CD4-positive, alpha-beta T cell (primary cell): ENCODE data around the gene DDA1. TPM values are rescaled to one million over a fixed set of nuclear protein-coding genes. Genes with fewer than 3 reads are reported as not detected.

Experiments
- ATAC-seq: fragments of 200-7000 bp; cut with Tn5 transposase; one replicate; pipeline ENCODE4 v1.10.0; 2022; ENCODE audit warnings: mild to moderate bottlenecking; ENCODE audit not compliant: poor library complexity
- CTCF ChIA-PET: fragments of 350-600 bp; sonication (Branson Sonifier 250); formaldehyde crosslinking; loops from one replicate; lab custom pipeline; 2021; ENCODE audit warnings: antibody characterized with exemption, inconsistent platforms; lab: Charles Lee
- POLR2A ChIA-PET: fragments of 350-600 bp; sonication (Branson Sonifier 250); formaldehyde crosslinking; loops from one replicate; lab custom pipeline; 2021; ENCODE audit warnings: antibody characterized with exemption, inconsistent platforms; lab: Charles Lee
- DNase-seq, 14 experiments: peaks; one replicate each; pipeline ENCODE4 v3.0.0-alpha.2; 2013 to 2020; ENCODE audit warnings: mixed read lengths in 2 of 14
- H3K27ac ChIP-seq, 2 donors: one replicate each; pipeline versions ENCODE4 v1.5.1 to v1.7.0; 2013; ENCODE audit warnings: low read length in 2 of 2, low read depth in 1 of 2, mild to moderate bottlenecking in 1 of 2
- H3K27me3 ChIP-seq, 2 experiments: 1 replicate in 1 of 2; 2 replicates in 1 of 2; pipeline versions ENCODE4 v1.6.1 to v1.7.0; 2013; ENCODE audit warnings: low read length in 2 of 2, control low read depth in 1 of 2, mild to moderate bottlenecking in 1 of 2, moderate library complexity in 1 of 2; ENCODE audit not compliant: insufficient read depth in 2 of 2, control insufficient read depth in 1 of 2
- H3K36me3 ChIP-seq: one replicate; pipeline ENCODE4 v1.6.1; 2013; ENCODE audit warnings: low read length, control low read depth; ENCODE audit not compliant: insufficient read depth
- H3K4me1 ChIP-seq: one replicate; pipeline ENCODE4 v1.6.1; 2013; ENCODE audit warnings: low read length, control low read depth; ENCODE audit not compliant: insufficient read depth
- H3K4me3 ChIP-seq: one replicate; pipeline ENCODE4 v1.5.1; 2013; ENCODE audit warnings: mild to moderate bottlenecking, low read length, moderate library complexity
- H3K9me3 ChIP-seq, 2 experiments: 1 replicate in 1 of 2; 2 replicates in 1 of 2; pipeline versions ENCODE4 v1.6.1 to v1.7.0; 2013; ENCODE audit warnings: low read length in 2 of 2, mild to moderate bottlenecking in 2 of 2, control low read depth in 1 of 2, moderate library complexity in 1 of 2; ENCODE audit not compliant: control insufficient read depth in 1 of 2, insufficient read depth in 1 of 2
- H3K27ac Mint-ChIP-seq: one replicate; pipeline ENCODE4 v1.8.0; 2020; ENCODE audit warnings: mixed read lengths
- H3K27me3 Mint-ChIP-seq: one replicate; pipeline ENCODE4 v1.8.0; 2021; ENCODE audit warnings: mixed read lengths
- H3K36me3 Mint-ChIP-seq: one replicate; pipeline ENCODE4 v1.8.0; 2021; ENCODE audit warnings: low read depth, mixed read lengths
- H3K4me1 Mint-ChIP-seq: one replicate; pipeline ENCODE4 v1.8.0; 2021; ENCODE audit warnings: low read depth, mixed read lengths
- H3K4me3 Mint-ChIP-seq: one replicate; pipeline ENCODE4 v1.8.0; 2020; ENCODE audit warnings: mild to moderate bottlenecking, mixed read lengths
- H3K9me3 Mint-ChIP-seq: one replicate; pipeline ENCODE4 v1.8.0; 2020; ENCODE audit warnings: mixed read lengths
- intact Hi-C, 2 experiments: fragments of 100-400 bp; cut with DNase I in 1 of 2; cut with micrococcal nuclease in 1 of 2; formaldehyde crosslinking; loops; one replicate each; pipeline versions ENCODE4 v1.15.1 to v1.9.0; 2023 to 2025; cut with DNase I, micrococcal nuclease
- total RNA-seq, 174 experiments: library from RNA in 2 of 174; stranded (reverse) in 2 of 174; gene quantifications; one replicate each; pipeline ENCODE4 v1.2.3 and lab custom pipeline; 2021 to 2026
- TF ChIP-seq, protein P1 (sequence below): fragments of 200-600 bp; IDR thresholded peaks from one replicate; pipeline ENCODE4 v1.8.0; 2022; ENCODE audit warnings: antibody characterized with exemption, mild to moderate bottlenecking

The DDA1 gene
- total RNA-seq, 2 experiments from 2014 or later: 41.4 to 43.4 TPM

DNA sequence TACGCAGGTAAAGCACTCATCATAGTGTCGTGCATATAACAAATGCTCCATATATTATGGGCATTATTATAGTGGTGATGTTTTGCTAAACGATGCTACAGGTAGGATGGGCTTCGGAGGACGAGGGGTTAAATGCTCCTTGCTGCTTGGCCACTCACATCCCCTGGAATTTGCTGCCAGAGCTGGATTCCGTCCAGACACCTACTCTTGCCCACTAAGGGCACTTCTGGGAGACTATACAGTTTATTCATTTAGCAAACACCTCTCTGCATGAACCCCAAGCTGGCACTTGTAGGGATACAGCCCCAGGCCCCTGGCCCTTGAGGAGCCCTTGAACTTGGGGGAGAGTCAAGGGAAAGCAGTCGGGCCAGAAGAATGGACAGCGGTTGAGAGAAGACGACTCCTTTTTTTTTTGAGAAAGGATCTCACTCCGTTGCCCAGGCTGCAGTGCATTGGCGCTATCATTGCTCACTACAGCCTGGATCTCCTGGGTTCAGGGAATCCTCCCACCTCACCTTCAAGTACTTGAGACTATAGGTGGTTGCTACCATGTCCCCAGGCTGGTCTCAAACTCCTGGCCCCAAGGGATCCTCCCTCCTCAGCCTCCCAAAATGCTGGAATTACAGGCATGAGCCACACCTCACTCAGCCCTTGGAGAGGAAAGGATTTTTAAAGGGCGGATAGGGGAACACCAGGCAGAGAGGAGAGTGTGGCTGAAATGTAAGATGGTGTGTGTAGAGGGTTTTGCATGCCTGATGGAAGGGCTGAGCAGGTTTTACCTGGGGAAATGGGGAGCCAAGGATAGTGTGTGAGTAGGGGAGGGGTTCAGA lies 4.8 kb upstream of the DDA1 start:
- H3K4me1 Mint-ChIP-seq: peaks cover 56% of the 10 kb centered on the region
- peak overlapping the region; percentile 96 for H3K4me3 ChIP-seq

DNA sequence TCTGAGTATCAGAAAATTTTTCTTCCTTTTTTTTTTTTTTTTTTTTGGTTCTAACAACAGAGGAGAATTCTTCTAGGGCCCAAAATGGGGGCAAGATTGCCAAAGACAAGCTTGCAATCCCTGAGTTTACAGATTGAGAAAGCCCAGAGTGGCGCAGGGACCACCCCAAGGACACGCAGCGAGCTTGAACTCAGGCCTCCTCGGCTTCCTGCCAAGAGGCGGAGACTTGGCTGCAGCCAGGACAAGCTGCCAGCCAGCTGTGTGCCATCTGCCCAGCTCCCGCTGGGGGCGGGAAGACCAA lies 4.2 kb upstream of the DDA1 start:
- H3K36me3 Mint-ChIP-seq: peaks cover 25% of the 10 kb centered on the region
- H3K4me1 Mint-ChIP-seq: peaks cover 59% of the 10 kb centered on the region
- peak overlapping the region; percentile 94 for H3K4me3 Mint-ChIP-seq
- no peaks in the 10 kb centered on the region for H3K36me3 ChIP-seq
- TF ChIP-seq, protein P1, sequence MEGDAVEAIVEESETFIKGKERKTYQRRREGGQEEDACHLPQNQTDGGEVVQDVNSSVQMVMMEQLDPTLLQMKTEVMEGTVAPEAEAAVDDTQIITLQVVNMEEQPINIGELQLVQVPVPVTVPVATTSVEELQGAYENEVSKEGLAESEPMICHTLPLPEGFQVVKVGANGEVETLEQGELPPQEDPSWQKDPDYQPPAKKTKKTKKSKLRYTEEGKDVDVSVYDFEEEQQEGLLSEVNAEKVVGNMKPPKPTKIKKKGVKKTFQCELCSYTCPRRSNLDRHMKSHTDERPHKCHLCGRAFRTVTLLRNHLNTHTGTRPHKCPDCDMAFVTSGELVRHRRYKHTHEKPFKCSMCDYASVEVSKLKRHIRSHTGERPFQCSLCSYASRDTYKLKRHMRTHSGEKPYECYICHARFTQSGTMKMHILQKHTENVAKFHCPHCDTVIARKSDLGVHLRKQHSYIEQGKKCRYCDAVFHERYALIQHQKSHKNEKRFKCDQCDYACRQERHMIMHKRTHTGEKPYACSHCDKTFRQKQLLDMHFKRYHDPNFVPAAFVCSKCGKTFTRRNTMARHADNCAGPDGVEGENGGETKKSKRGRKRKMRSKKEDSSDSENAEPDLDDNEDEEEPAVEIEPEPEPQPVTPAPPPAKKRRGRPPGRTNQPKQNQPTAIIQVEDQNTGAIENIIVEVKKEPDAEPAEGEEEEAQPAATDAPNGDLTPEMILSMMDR: peak; percentile 68
- no peak overlapping the region for H3K27ac ChIP-seq
- intact Hi-C loops: loop anchor here in 1 of 2 experiments (1.0 to 2.0 kb wide), 3 partner anchors 12 to 78 kb away; partner anchors contain the start of genes GTPBP3 and OCEL1
- CTCF ChIA-PET: interaction anchor here (0.6 to 3.4 kb wide), 12 partner anchors 8 to 101 kb away, joined by 3 to 27 read pairs (median 4); partner anchors contain the start of genes ANO8 and BST2
- DNase-seq (no peak), ATAC-seq (no peak)
- H3K9me3 ChIP-seq: no peaks in the 10 kb centered on the region
- peak overlapping the region; percentile 96 for H3K4me3 ChIP-seq
- no peaks in the 10 kb centered on the region for H3K9me3 Mint-ChIP-seq
- POLR2A ChIA-PET: interaction anchor here (0.9 to 3.0 kb wide), 8 partner anchors 9 to 206 kb away, joined by 3 to 27 read pairs (median 7); partner anchors contain the start of genes ANKLE1, ANO8, MVB12A and PGLS
- no peaks in the 10 kb centered on the region for H3K27me3 ChIP-seq
- no peaks in the 10 kb centered on the region for H3K27me3 Mint-ChIP-seq
- H3K27ac Mint-ChIP-seq: peak overlapping the region; percentile 90
- H3K4me1 ChIP-seq: peaks cover 61% of the 10 kb centered on the region

More for the DNA sequence above, 4.8 kb upstream of the DDA1 start:
- no peaks in the 10 kb centered on the region for H3K9me3 ChIP-seq
- Mint-ChIP-seq H3K9me3 (no peaks in the 10 kb centered on the region), H3K36me3 (peaks cover 24% of the 10 kb centered on the region), H3K27ac (peak overlapping the region; percentile 90), H3K27me3 (no peaks in the 10 kb centered on the region), H3K4me3 (peak overlapping the region; percentile 94)
- TF ChIP-seq, protein P1: no peak
- no peak overlapping the region for H3K27ac ChIP-seq
- ChIA-PET POLR2A (interaction anchor here (0.6 to 3.0 kb wide), 10 partner anchors 8 to 207 kb away, joined by 3 to 27 read pairs (median 6); partner anchors contain the start of genes ANKLE1, ANO8, MVB12A and PGLS), CTCF (interaction anchor here (0.6 to 3.4 kb wide), 14 partner anchors 8 to 101 kb away, joined by 3 to 27 read pairs (median 6); partner anchors contain the start of genes ANO8 and BST2)
- H3K27me3 ChIP-seq: no peaks in the 10 kb centered on the region
- DNase-seq: peak in 1 of 14 experiments; percentile 27
- intact Hi-C loops: loop anchor here in 1 of 2 experiments (1.0 to 2.0 kb wide), 3 partner anchors 11 to 78 kb away; partner anchors contain the start of genes GTPBP3 and OCEL1
- no peak for ATAC-seq
- no peaks in the 10 kb centered on the region for H3K36me3 ChIP-seq
- peaks cover 55% of the 10 kb centered on the region for H3K4me1 ChIP-seq

DNA sequence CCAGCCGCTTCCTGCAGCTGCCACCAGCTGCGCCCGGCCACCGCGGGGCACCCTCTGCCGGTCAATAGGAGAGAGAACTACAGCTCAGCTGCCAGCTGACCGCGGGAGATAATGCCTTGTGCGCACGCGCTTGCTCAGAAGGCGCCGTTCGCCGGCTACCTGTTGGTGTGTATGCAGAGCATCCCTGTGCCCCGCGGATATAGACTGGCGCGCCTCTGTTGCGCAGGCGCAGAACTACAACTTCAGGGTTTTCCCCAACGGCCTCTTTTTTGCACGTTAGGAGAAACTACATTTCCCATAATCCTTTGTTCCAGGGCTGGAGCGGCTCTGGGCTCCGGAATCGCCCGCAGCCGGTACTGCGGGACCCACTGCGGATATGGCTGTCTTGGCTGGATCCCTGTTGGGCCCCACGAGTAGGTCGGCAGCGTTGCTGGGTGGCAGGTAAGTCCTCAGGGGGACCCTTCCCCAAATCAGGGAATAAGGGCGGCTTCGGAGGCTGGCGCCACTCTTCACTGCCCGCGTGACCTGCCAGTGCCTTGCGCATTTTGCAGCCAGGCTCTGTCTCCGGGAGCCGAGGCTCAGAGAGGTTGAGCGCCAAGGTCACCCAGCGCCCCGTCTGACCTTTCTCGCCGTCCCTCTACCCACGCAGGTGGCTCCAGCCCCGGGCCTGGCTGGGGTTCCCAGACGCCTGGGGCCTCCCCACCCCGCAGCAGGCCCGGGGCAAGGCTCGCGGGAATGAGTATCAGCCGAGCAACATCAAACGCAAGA lies 3.7 kb upstream of the DDA1 start, which contains the start of gene MRPL34:
Gene MRPL34 (plus strand): TSS at position 356 of the 768 bp plus-strand sequence. CDS start 21 bp downstream, at position 377.
- H3K27me3 Mint-ChIP-seq: no peaks in the 10 kb centered on the region
- H3K36me3 Mint-ChIP-seq: peaks cover 21% of the 10 kb centered on the region
- TF ChIP-seq, protein P1: no peak
- H3K9me3 Mint-ChIP-seq: no peaks in the 10 kb centered on the region
- no peaks in the 10 kb centered on the region for H3K36me3 ChIP-seq
- H3K4me3 ChIP-seq: peak within 1 kb of the TSS; percentile 96
- ATAC-seq: peak; percentile 53
- H3K9me3 ChIP-seq: no peaks in the 10 kb centered on the region
- H3K27ac Mint-ChIP-seq: peak within 1 kb of the TSS; percentile 90
- CTCF ChIA-PET: interaction anchor here (0.6 to 3.4 kb wide), 12 partner anchors 9 to 100 kb away, joined by 3 to 27 read pairs (median 4); partner anchors contain the start of genes ANO8 and BST2
- peak within 1 kb of the TSS; percentile 94 for H3K4me3 Mint-ChIP-seq
- H3K4me1 Mint-ChIP-seq: peaks cover 65% of the 10 kb centered on the region
- H3K27ac ChIP-seq: peak within 1 kb of the TSS; percentile 71 to 85
- no peaks in the 10 kb centered on the region for H3K27me3 ChIP-seq
- POLR2A ChIA-PET: interaction anchor here (0.9 to 3.0 kb wide), 10 partner anchors 9 to 206 kb away, joined by 3 to 27 read pairs (median 6); partner anchors contain the start of genes ANKLE1, ANO8, MVB12A and PGLS
- DNase-seq: peak; percentile 85 to 99 (median 92)
- intact Hi-C loops: loop anchor here in 1 of 2 experiments (1.0 to 2.0 kb wide), 3 partner anchors 12 to 79 kb away; partner anchors contain the start of genes GTPBP3 and OCEL1
- H3K4me1 ChIP-seq: peaks cover 66% of the 10 kb centered on the region
